ENCODE data around the gene DCUN1D5.
A peak's percentile ranks its signal among the peaks of the same experiment; 100 is the strongest.

Gene DCUN1D5

DNA sequence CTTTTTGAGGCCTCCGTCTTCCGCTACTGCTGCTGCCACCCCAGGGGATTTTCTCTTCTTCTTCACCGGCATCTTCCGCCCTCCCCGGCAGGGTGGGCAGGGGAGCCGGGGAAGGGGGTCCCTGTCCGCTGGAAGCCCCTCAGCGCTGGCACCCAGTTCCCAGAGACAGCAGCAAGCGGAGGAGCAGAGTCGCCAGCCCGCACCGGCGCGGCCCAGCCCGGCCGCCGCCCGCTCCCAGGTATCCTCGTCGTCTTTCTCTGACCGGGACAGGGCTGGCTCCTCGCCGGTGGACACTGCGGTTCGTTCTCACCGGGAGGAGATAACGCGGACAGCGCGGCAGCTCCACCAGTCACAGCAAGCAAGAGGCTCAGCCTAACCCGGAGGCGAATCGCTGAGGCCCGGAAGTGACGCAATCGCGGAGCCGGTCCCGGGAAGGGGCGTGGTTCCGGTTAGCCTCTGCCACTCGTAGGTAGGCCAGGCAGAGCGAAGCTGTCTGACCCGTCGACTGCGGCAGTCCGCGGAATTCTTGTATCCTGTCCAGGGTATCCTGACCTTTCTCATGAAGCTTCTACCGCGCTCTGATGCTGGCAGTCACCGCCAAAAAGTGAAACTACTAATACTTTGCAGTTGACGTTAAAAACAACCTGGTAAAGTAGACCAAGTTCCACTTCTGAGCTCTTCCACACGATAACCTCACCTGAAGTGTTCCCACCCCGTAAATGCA is at the start of gene DCUN1D5:
DCUN1D5 (minus strand) TSS at position 360 of the 724 bp plus-strand sequence; CDS start at position 72, 288 bp downstream.
- DNase-seq: peak; percentile 96

DNA sequence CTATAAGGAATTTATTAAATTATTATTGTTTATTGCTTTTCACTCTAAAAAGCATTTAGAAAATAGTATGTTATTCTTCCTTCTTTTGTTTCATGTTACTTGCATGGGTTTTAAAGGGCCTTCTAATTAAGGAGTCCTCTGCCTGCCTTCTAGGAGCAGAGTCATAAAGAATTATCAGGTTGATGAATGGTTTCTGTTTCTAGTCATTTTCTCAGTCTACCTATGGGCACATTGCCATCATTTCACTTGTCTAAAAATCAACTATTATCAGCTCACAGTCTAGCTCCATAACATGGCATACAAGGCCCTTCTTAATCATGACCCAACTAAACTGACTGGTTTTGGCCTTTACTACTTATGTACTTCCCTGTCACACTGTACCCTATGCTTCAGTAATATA is 33.5 kb upstream of the DCUN1D5 start:
- no peak for DNase-seq

DNA sequence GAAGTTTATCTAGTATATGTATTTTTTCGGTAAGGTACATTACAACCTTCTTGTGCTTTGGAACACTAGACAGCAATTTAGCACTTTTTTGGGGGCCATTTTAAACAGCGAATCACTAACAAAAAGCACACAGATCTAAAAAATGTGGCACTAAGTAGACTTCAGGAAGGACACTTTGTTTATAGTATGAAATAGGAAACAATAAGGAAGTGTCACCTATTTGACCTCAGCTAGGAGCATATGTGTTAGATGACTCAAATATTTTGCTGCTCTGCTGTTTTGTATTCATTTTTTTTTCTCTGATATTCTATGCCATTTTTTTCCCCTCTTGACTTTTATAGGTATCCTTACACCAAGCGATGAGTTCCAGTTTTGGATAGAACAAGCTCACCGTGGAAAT is 22.9 kb upstream of the DCUN1D5 start:
- no peak for DNase-seq

DNA sequence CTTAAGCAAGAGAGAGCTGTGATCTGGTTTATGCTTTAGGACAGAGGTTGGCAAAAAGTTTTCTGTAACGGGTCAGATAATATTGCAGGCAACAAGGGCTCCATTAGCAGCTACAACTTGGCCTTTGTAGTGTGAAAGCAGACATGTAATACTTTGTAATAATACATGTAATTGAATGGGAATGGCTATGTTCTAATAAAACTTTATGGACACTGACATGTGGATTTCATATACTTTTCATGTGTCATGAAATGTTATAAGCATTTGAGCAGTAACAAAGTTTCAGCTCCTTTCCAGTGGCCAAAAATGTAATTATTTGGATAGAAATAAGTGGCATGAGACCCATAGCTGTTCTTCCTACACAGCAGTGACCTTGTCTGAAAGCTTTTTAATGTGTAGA is 20.4 kb upstream of the DCUN1D5 start:
- no peak for DNase-seq

DNA sequence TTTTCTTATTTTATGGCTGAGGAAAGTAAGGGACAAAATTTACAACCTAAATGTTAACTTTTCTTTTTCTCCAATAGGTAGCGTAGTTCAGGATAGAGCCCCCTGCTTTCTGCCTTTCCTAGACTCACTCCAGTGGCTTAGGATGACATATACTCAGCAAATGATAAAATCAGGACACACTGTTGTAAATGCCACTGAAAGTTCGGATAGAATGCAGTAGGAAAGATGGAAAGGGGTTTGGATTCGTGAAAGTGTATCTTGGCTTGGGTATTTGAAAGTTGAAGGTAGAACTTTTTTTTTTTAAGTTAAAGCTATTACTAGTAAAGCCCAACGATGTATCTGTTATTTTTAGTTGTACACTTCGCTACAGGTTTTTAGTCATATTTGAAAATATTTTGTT is 19.4 kb upstream of the DCUN1D5 start:
- no peak for DNase-seq

DNA sequence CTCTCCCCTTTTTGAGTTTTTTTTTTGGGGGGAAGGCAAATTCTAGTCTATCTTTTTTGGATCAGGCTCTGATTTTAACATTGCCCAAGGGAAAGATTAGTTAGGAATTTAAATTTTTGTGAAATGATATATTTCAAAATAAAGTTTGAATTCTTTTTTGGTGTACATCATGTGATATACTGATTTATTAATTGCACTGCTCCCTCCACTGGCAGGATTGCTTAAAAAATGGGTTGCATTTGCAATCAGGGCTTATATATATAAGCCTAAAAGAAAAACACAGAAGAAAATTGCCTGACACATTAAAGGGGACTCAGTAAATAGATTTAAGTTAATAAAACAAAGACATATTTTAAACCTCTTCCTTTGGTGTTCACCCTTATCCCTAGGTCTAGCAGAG is 18.4 kb upstream of the DCUN1D5 start:
- no peak for DNase-seq

DNA sequence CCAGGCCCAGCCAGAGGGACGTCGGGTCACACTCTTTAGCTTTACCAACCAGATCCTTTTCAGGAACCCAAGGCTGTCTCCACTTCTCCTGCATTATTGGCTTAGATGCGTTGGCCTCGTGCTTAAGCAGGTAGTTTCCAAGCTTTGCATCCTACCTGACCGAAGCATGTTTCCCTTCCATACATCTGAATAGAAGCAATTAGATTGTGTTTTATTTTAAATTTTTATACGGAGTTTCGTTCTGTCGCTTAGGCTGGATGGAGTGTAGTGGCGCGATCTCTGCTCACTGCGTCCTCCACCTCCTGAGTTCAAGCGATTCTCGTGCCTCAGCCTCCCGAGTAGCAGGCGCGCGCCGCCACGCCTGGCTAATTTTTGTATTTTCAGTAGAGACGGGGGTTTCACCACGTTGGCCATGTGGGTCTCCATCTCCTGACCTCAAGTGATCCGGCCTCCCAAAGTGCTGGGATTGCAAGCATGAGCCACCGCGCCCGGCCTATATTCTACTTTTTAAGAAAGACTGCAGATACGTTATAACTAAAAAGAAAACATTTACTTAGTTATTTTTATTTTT is 17.9 kb upstream of the DCUN1D5 start:
- DNase-seq: peak; percentile 7

DNA sequence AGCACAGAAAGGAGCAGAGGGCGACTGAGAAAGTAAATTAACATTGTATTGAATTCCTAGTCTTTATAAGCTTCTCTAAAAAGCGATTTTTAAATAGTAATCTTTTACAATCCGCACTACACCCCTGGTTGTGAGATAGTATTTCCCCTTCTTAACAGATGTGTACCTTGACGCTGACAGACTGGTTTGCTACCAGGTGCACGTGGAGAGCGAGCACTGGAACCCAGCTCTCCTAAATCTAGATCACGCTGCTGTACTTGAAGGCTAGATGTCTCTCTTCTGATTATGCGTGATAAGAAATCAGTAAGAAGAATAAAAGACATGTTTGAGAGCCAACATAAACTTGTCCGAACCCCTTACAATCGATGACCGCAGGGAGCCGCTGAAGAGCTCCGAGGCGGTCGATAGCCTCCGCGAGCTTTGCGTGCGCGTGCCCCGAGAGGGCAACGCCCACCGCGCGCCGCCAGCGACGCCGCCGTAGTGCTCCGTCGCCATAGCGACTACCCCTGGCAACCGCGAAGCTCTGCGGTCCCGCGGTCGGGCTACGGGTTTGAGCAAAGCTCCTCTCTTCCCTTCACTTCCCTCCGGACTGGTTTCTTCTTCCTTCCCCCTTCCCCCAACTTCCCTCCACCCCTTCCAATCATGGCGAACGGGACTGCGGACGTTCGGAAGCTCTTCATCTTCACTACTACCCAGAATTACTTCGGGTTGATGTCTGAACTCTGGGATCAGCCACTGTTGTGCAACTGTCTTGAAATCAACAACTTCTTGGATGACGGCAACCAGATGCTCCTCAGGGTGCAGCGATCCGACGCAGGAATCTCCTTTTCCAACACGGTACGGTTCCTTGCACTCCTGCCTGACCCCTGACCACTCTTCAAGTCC is 17.2 kb upstream of the DCUN1D5 start, which contains the start of gene DYNC2H1:
DYNC2H1 (plus strand) TSS at position 494 of the 885 bp plus-strand sequence; CDS start at position 643, 149 bp downstream.
- DNase-seq: peak; percentile 90

DNA sequence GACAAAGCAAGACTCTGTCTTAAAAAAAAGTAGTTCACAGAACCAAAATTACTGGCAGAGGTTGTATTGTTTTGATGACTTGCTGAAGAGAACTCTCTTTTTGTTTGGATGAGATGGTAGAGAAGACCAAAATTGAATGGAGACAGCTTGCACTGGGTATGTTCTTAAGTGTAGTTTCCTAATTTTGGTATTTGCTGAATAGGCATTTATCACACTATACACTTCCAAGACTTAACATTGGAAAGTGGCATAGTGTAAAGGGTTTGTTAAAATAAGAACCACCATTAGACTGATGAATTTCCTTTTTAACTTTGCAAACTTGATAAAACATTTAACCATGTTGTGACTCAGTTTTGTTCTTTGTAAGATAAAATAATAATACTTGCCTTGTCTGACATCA is 5.3 kb upstream of the DCUN1D5 start:
- no peak for DNase-seq

DNA sequence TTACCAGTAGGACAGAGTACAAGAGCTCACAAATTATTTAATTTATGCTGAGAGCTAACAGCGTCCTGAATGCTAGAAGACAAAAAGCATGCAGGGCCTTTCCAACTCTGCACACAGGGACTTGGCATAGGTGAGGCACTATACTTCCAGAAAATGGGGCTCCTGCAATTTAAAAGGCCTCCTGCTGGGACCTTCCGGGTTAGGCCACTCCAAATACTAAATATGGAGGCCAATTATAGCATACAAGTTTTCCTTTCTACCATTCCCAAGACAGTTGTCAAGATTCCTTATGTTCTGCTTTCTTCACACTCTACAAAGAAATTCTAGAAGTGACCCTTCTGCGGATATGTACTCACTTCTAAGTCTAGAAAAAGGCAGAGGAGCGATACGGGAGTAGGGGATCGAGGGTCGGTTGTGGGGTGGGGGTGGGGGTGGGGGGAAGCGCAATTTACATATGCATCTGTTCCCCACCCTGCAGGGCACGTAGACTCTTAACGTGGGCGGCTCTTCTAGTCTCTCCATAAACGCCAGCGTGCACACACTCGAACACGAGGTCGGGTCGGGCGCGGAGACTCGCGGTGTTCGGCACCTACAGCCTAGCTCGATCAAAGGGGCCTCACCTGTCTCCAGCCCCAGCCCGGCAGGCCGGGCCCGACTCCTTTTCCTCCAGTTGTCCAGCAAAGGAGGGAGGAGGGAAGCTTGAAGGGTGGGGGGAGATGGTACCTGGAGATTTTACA is 728 bp downstream of the DCUN1D5 start:
- DNase-seq: peak; percentile 38

DNA sequence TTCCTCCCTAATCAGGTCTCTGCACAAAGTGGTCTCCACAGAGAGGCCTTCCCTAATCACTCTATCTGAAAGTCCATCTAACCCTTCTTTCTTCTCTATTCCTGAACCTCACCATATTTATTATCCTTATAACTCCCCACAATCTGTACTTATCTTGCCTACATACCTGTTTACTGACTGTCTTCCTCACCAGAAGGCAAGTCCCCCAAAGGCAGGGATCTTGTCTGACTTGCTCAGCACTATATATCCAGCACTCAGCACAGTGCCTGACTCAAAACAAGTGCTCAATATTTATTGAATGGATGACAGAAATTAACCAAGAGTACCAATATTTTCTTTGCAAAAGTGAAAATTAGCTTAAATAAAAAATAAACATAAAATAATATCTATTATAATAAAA is 5.5 kb downstream of the DCUN1D5 start:
- no peak for DNase-seq

DNA sequence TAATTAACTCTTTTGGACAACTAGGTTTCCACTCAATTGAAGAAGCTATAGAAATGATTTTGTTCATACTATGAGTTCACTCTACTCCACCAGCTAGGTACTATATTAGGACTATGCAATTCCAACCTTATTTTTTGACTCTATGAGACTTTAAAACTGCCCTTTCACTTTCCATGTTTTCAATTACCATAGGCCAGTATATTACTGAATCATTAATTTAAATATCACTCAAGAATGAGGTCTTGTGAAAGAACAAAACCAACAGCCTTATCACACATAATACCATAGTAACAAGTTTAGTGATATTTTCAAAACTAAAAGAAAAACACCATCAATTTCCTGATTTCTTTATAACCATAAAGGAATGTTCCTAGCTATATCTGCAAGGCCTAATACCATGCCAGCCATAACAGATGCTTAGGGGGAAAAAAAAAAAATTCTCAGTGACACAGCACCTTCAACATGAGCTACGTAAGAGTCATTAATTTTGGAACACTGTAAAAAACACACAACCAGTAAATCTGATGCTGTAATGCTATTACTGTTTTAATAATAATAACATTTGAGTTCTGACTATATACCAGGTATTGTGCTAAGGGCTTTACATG is 6.1 kb downstream of the DCUN1D5 start:
- DNase-seq: no peak

DNA sequence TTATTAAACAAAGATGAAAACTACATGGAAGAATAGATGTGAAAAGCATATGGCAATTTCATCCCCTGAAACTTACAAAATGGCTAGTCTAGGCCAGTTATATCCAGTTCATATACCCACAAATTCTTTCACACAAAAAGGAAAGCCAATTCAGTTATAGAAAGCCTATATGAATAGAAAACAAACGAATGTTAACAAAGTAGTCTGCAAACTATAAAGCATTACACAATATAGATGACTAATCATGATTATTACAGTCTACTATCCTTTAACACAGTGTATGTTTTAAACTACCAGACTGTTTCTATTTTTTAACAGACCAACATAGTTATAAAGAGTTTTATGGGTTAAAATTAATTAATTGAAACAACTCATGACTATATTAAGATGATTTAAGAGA is 12.1 kb downstream of the DCUN1D5 start:
- DNase-seq: no peak

DNA sequence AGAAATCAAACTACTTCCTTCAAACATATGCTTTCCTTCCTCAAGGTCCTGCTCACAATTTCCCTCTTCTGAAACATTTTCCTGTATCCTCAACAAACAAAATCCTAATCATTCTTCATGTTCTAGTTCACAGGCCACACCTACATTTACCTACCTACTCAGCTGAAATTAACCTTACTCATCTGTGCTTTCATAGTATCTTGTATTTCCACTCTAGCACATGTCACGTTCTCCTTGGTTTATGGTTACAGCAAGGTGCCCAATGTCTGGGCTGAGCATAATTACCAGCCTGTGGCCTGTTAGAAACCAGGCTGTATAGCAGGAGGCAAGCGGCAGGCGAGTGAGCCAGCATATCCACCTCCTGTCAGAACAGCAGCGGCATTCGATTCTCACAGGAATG is 13.2 kb downstream of the DCUN1D5 start:
- DNase-seq: no peak

DNA sequence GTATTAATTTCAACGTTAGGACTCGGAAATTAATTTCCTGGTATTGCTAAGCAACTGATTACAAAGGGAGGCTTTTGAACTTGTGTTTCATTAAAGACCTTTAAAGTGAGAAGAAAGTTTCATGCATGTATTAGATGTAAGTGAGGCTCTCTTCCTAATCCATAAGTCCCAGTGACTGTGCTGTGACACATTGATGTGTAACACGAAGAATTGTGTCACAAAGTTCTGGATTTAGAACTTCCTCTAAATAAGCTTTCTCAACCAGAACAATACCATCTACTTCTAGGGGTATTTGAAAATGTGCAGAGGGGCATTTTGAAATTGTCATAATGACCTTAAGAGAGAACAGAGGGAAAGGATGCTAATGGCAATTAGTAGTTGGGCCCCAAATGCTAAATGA is 14.4 kb downstream of the DCUN1D5 start:
- DNase-seq: no peak

DNA sequence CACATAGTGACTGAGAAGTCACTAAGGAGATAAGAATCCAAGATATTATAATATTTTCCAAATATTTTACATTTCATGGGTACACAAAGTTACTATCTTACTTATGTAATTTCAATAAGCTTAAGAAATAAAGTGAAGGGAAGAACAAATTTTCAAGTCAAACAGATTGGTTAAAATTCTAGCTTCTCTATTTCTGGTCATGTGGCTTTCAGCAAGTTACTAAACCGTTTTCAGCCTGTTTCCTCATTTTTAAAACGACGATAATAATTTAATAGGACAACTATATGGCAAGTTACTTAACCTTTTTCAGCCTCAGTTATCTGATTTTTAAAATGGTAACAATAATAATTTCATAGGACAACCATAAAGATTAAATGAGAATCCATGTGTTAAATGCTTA is 15.6 kb downstream of the DCUN1D5 start:
- DNase-seq: no peak

DNA sequence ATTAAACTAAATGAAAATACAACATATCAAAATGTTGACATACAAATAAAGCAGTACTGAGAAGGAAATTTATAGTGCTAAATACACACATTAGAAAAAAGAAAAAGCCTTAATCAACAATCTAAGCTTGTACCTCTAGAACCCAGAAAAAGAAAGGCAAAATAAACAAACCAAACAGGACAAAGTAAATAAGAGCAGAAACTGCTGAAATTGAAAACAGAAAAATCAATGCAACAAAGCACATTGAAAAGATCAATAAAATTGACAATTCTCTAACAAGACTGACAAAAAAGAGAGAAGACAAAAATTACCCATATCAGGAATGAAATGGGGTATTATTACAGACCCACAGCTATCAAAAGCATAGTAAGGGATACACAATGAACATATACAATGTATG is 21.0 kb downstream of the DCUN1D5 start:
- DNase-seq: no peak

DNA sequence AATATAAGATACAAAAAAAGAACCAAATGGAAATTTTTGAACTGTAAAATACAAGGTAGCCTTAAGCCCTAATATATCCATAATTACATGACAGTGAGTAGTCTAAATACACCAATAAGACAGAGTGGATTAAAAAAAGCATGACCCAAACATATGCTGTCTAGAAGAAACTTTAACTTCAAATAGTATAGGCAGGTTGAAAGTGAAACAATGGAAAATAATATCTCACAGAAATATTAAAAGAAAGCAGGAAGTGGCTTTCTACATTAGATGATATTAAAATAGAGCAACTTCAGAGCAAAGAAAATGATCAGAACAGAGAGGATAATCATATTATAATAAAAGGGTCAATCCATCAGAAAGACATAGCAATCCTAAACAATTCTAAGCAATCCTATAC is 21.8 kb downstream of the DCUN1D5 start:
- no peak for DNase-seq

DNA sequence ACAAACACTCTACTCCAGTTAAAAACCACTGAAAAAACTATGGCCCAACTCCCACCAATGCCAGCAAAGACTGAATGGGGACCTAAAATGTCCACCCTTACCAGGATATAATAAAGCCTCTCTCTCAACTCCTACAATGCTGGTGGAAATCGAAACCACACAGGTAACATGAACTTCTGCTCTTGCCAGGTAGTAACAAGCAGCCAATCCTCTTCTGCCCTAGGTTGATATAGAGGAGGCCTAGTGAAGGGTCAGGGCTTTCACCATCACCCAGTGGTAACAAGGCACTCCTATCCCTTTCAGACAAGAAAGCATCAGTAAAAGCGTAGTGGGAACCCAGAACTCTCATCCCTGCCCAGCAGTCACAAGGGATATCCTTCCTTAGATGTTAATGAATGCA is 22.6 kb downstream of the DCUN1D5 start:
- no peak for DNase-seq

DNA sequence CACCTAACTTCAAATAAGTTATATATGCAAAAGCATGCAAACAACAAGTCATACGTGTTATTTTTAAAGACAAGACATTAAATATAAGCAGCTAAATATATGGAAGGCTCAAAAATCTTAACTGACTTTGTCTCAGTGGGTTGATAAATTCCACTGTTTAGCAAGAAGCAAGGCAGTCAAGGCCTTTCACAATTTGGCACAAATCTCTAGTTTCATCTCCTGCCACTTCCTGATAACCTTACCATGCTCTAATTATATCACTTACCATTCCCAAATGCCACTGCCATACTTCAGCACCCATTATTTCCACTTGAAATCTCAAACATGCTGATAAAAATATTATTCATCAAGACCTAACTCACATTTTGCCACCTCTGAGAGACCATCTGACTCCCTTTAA is 24.8 kb downstream of the DCUN1D5 start:
- no peak for DNase-seq

DNA sequence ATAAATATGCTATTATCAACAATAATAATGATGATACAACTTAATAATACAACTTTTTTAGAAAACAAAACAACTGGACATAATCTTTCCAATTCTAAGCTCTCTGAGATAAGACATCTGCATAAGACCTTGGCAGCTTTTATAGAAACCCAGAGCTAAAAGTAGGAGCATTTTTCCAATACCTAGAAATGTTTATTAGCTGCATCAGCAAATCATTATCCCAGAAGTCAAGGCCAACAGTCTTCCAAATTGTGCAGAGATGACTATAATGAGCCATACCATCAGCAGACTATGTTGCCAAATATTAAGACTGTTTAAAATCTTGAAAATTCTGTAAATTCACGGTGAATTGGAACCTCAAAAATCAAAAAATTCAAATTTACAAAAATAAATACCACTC is 30.3 kb downstream of the DCUN1D5 start:
- DNase-seq: no peak

DNA sequence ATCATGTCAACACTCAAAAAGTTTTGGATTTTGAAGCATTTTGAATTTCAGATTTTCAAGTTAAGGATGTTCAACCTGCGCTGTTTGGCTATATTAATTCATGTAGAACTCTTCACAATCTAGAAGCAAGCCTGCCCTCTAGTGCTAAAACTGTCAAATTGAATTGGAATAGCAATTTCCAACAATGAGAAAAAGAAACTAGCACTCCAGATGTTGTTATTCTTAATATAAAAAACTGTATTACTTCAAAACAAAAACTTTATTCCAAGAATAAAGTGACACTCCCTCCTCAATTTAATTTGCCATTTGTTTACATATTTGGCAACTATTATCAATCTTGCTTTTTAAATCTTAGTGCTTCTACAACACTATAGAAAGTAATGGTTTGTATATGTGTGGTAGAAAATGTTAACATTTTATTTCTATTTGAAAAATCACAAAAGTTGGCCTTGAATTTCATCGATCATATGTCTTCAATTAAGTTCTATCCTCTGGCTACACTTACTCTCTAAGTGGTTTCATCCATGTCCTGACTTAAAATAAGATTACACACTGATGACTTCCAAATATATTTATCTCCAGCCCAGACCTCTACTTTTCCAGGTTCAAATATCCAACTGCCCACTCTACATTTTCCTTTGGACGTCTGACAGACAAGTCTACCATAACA is 36.6 kb downstream of the DCUN1D5 start:
- no peak for DNase-seq

All from CD4-positive, alpha-beta T cell treated with Interleukin-6 for 4 hours (primary cell).